Spleen (tissue), 7 donors: ENCODE measurements around the gene RORC.
"Not testable (repeated sequence)": the region's sequence is repeated elsewhere in the genome, so short reads cannot be mapped to it uniquely, and the experiment has no call there.

Experiments
- POLR2A ChIP-seq, 3 donors: fragments of 450-650 bp; IDR thresholded peaks; one replicate each; pipeline ENCODE4 v1.5.1; 2017; ENCODE audit warnings: antibody characterized with exemption in 3 of 3, mild to moderate bottlenecking in 1 of 3
- TF ChIP-seq, protein P1 (sequence below), 11 experiments: fragments of 200-600 bp in 7 of 11; fragments of 450-650 bp in 4 of 11; sonication (generic) in 4 of 11; IDR thresholded peaks in 8 of 11; conservative IDR thresholded peaks in 3 of 11; 1 replicate in 7 of 11; 2 replicates in 4 of 11; pipeline versions ENCODE4 v1.4.0 to v1.8.0; 2016 to 2021; ENCODE audit warnings: antibody characterized with exemption in 11 of 11, inconsistent platforms in 4 of 11, mild to moderate bottlenecking in 1 of 11
- donor health status: DM: no; HTN: no; CAD: no; lungs with moderate emphysema.
- donor health status: DM: no; HTN: no; CAD: no.
- donor health status: DM: no; HTN: no; CAD: no.

DNA sequence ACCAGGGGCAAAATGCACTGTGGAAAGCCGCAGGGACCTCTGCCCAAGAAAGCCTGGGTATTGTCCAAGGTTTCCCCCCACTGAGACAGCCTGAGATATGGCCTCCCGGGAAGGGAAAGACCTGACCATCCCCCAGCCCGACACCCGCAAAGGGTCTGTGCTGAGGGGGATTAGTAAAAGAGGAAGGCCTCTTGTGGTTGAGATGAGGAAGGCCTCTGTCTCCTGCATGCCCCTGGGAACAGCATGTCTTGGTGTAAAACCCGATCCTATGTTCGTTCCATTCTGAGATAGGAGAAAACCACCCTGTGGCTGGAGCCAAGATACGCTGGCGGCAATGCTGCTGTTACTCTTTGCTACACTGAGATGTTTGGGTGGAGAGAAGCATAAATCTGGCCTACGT, 41.2 kb upstream of the RORC start:
- TF ChIP-seq, protein P1, sequence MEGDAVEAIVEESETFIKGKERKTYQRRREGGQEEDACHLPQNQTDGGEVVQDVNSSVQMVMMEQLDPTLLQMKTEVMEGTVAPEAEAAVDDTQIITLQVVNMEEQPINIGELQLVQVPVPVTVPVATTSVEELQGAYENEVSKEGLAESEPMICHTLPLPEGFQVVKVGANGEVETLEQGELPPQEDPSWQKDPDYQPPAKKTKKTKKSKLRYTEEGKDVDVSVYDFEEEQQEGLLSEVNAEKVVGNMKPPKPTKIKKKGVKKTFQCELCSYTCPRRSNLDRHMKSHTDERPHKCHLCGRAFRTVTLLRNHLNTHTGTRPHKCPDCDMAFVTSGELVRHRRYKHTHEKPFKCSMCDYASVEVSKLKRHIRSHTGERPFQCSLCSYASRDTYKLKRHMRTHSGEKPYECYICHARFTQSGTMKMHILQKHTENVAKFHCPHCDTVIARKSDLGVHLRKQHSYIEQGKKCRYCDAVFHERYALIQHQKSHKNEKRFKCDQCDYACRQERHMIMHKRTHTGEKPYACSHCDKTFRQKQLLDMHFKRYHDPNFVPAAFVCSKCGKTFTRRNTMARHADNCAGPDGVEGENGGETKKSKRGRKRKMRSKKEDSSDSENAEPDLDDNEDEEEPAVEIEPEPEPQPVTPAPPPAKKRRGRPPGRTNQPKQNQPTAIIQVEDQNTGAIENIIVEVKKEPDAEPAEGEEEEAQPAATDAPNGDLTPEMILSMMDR (IDR thresholded peaks at IDR 0.05 in 8 of 11, conservative IDR thresholded peaks at IDR 0.05 in 3 of 11): not testable (repeated sequence)
- TF ChIP-seq POLR2A (IDR thresholded peaks at IDR 0.05): not testable (repeated sequence)
